ENCODE measurements around the gene IMP3.
"Not testable (repeated sequence)": the region's sequence is repeated elsewhere in the genome, so short reads cannot be mapped to it uniquely, and the experiment has no call there.

IMP3 gene, protein sequence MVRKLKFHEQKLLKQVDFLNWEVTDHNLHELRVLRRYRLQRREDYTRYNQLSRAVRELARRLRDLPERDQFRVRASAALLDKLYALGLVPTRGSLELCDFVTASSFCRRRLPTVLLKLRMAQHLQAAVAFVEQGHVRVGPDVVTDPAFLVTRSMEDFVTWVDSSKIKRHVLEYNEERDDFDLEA

GRCh38 chr15:75639709-75640482, at the start of gene IMP3:
TSS of gene IMP3 (minus strand) at chr15:75640224. CDS start at chr15:75640168, 56 bp downstream.
- peak; percentile 99 for DNase-seq

DNA sequence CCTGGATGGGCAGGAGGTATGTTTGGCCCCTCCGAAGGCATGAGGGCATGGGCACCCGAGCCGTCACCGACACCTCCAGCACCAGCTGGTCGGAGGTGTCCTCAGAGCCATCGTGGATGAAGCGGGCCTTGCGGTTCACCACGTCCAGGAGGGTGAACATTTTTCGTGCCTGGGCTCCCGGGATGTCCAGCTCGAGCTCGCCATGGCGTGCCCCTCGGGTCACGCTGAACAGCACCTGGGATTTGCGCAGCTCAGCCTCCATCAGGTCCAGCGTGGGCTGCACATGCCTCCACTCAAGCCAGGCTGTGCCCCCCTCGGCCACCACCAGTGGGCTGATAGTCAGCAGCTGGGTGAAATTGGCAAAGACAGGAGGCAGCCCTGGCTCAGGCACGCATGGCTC, 49.4 kb upstream of the IMP3 start:
- DNase-seq: not testable (repeated sequence)

DNA sequence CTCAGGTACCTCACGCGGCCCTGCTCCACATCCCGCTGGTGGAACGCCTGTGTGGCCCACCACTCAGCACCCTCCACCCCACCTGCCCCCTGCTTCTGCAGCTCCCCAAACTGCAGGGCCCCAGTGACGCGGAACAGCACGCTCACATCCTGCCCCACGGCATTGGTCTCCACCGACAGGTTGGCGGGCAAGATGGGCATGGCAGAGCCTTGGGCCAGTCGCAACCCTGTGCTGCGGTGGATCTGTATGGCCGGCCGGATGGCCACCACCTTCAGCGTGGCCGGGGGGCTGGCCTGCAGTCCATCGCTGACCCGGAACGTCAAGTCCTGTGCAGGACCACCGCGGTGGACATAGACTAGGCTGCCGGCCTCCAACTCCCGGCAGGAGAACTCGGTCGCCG, 48.8 kb upstream of the IMP3 start:
- no peak for DNase-seq

DNA sequence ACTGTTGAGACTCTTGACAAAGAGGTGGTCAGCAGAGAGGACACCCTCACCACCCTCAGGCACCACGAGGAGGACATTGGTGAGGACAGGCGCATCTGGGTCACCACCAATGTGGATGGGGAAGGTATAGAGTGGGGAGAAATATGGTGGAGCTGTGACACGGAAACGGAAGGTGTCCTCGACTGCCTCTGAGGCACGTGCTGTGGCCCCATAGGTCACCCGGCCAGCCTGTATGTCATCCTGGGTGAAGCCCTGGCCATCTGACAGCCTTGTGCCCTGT, 48.2 kb upstream of the IMP3 start:
- DNase-seq: no peak

GRCh38 chr15:75687486-75688277, 47.7 kb upstream of the IMP3 start:
- DNase-seq: no peak

GRCh38 chr15:75686212-75686642, 46.2 kb upstream of the IMP3 start:
- DNase-seq: peak; percentile 74

- no peak for DNase-seq
Measured at GRCh38 chr15:75685195-75685594, 45.2 kb upstream of the IMP3 start.

DNA sequence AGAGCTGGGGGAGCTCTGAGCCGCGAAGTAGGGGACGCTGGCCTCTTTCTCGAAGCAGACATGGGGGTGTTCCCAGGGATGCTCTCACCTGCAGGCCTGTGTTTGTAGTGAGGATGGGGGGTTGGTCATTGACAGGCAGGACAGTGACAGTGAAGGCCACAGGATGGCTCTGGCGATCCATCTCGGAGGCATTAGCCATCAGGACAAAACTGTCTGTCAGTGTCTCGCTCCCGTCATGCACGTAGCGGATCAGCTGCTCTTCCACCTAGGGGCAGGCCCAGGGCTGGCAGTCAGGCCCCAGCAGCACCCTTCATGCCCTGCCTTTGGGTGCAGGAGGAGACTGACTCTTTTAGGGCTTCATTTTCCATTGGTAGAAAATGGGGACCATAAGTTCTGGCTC, 44.6 kb upstream of the IMP3 start:
- no peak for DNase-seq

DNA sequence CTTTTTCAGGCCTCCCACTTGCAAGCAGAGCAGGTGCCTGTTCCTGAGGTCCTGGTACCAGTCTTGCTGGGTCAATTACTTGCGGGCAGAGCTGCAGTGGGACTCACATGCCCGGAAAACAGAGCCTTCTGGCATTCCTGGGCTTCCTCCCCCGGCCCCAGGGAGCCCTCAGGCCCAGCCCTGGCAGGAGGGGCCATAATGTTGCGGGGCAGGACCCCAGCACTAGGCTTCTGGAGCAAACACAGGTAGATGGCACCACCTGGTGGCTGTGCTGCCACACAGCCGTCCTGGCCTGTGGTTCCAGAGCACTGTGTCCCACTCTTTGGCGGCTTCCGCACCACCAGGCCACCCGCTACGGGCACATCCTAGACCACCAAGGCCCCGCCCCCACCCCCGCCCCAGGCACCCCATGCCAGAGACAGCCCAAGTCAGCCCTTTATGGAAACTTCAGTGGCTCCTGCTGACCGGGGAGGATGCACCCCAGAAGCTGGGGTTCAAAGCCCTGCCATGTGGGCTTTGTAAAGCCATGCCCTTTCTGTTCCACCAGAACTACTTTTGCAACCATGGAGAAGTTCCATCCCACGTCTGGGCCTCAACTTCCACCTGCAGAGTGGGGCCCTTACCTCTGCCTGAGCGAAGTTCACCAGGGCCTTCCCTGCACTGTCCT, 43.8 kb upstream of the IMP3 start:
- DNase-seq: peak; percentile 87

- no peak for DNase-seq
Measured at GRCh38 chr15:75682181-75683135, 42.4 kb upstream of the IMP3 start.

- no peak for DNase-seq
Measured at GRCh38 chr15:75680007-75680789, 40.2 kb upstream of the IMP3 start.

GRCh38 chr15:75678324-75678690, 38.3 kb upstream of the IMP3 start:
- not testable (repeated sequence) for DNase-seq

GRCh38 chr15:75677465-75678323, 37.7 kb upstream of the IMP3 start:
- DNase-seq: no peak

GRCh38 chr15:75676688-75677464, 36.9 kb upstream of the IMP3 start:
- DNase-seq: no peak

DNA sequence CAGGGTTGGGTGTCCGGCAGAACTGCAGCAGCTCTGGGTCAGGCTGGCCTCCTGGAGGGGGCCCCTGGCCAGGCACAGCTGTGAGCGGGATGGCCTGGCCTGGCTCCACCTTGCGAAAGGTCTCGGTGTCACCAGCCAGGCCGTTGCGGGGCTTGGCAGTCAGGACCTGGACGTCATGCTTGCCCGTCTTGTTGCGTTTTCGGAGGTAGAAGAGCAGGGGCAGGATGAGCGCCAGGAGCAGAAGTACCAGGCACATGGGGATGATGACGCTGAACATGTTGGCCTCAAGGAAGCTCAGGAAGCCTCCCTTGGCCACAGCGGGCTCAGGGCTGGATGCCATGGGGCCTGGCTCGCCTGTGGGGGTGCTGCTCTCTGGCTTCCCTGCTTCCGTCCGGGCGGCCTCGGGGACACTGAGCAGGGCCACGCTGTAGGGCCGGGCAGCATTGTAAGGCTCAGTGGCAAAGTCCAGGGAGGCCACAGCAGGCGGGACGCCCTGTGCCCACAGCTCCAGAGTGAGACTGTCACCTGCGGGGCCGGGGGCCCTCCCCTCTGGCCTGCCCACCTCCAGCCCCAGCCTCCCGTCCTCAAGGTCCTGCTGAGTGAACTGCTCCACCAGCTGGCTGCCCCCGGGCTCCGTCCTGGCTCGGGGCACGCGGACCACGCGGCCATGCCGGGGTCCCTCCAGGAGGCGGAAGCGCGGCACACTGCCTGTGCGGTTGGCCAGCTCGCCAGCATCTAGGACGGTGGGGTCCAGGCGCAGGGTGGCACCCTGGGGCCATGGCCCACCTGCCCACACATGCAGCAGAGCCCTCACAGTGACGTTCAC, 35.8 kb upstream of the IMP3 start:
- DNase-seq: no peak

DNA sequence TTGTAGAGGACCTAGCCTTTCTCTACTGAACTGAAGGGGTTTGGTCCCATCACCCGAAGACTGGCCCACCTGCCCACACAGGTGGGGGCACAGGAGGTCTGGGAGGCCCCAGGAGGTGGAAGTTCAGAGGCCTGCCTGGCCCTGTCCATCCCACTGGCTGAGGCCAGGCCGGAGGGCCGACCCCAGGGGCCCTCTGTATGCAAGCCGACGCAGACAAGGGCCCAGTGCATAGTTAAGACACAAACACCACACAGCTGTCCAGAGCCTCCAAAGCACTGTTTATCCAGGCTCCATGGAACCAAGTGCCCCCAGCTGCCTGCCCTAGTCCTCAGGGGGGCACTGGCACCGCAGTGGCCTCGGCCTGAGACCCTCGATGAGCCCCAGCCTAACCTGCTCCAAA, 34.3 kb upstream of the IMP3 start:
- no peak for DNase-seq

DNA sequence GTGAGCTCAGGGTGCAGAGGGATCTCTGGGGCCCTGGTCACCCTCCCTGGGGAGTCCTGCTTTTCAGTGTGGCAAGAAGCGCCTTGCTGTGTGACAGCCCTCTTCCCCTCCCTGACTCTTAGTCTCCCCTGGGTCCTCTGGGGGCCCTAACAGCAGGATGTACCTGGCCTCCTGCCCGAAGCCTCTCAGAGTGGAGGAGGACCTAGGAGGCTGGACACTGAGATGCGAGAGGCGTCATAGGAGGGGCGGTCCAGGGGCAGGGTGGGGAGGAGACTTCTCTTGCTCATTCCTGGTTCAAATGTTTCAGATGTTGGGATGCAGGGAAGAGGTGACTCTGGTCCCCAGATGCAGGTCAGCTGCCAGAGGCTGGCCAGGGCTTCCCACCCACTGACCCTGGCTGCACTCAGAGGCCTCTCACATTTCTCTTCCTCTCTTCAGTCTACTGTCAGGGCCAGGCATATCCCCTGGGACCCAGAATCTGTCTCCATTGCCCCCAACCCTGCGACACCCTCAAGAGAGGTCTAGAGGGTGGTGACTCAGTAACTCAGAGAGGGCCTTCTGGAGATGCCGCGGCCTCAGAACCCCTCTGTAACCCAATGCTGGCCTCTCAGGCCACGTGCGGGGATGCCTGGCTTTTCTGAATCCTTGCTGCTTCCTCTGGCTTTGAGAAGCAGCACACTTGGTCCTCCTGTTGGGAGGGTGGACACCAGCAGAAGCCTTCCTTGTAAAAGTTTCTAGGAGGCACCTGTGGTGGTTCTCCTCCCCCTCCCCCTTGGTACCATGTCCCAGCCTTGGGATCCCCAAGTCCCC, 33.6 kb upstream of the IMP3 start:
- no peak for DNase-seq

Measured in hematopoietic multipotent progenitor cell treated with erythropoietin and hydrocortisone succinate and interleukin-3 and kit ligand, for 6 days (in vitro differentiated cells).